RWPE1 (cell line): ENCODE measurements around the gene MORN3.

Source experiments
- CTCF ChIA-PET: fragments of 350-600 bp; sonication (Branson Sonifier 250); formaldehyde crosslinking; extraction: SDS; loops from one replicate; lab custom pipeline; 2021; lab: Yijun Ruan, JAX
- POLR2A ChIA-PET: fragments of 400-600 bp; formaldehyde crosslinking; extraction: SDS; loops from one replicate; lab custom pipeline; 2020; ENCODE audit warnings: antibody characterized with exemption; ENCODE audit not compliant: low non-redundant PET; lab: Yijun Ruan, JAX
- DNase-seq: peaks from one replicate; pipeline ENCODE4 v3.0.0; 2012; ENCODE audit warnings: low spot score
- H3K27ac ChIP-seq: fragments of 450-650 bp; 2 replicates; pipeline ENCODE4 v1.5.1; 2017
- TF ChIP-seq, protein P1 (sequence below): fragments of 450-650 bp; conservative IDR thresholded peaks from 2 replicates; pipeline ENCODE4 v1.5.1; 2017; ENCODE audit warnings: low read depth, mild to moderate bottlenecking

The MORN3 gene

GRCh38 chr12:121656122-121656521, 13.3 kb downstream of the MORN3 start:
- H3K27ac ChIP-seq = no peak overlapping the region
- DNase-seq = no peak
- TF ChIP-seq, protein P1, sequence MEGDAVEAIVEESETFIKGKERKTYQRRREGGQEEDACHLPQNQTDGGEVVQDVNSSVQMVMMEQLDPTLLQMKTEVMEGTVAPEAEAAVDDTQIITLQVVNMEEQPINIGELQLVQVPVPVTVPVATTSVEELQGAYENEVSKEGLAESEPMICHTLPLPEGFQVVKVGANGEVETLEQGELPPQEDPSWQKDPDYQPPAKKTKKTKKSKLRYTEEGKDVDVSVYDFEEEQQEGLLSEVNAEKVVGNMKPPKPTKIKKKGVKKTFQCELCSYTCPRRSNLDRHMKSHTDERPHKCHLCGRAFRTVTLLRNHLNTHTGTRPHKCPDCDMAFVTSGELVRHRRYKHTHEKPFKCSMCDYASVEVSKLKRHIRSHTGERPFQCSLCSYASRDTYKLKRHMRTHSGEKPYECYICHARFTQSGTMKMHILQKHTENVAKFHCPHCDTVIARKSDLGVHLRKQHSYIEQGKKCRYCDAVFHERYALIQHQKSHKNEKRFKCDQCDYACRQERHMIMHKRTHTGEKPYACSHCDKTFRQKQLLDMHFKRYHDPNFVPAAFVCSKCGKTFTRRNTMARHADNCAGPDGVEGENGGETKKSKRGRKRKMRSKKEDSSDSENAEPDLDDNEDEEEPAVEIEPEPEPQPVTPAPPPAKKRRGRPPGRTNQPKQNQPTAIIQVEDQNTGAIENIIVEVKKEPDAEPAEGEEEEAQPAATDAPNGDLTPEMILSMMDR = no peak
- CTCF ChIA-PET = no interaction called here
- POLR2A ChIA-PET = no interaction called here

DNA sequence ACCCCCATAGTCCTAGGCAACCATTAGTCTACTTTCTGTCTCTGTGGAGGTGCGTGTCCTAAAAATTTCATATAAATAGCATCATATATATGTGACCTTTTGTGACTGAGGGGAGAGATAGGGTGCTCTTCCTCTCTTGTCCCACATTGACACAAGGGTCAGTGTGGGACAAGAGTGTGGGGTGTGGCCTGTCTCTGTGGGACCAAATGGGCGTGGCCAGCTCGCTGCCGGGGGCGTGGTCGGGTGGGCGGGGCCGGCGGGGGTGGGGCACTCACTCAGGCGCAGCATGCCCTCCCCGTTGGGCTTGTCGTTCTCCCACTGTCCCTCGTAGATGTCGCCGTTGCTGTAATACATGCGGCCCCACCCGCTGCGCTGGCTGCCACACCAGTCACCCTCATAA, 15.5 kb downstream of the MORN3 start:
- POLR2A ChIA-PET = no interaction called here
- no peak overlapping the region for H3K27ac ChIP-seq
- TF ChIP-seq, protein P1 = no peak
- CTCF ChIA-PET = interaction anchor here (0.8 kb wide), 1 partner anchor 8 kb away, joined by 3 read pairs; no protein-coding TSS in a partner anchor
- no peak for DNase-seq

- POLR2A ChIA-PET = interaction anchor here (0.6 kb wide), 1 partner anchor 53 kb away, joined by 4 read pairs; no protein-coding TSS in a partner anchor
- CTCF ChIA-PET = interaction anchor here (0.8 kb wide), 1 partner anchor 9 kb away, joined by 3 read pairs; no protein-coding TSS in a partner anchor
- H3K27ac ChIP-seq = peak overlapping the region; percentile 55
- TF ChIP-seq, protein P1 = no peak
- DNase-seq = no peak
These were observed 16.5 kb downstream of the MORN3 start for GRCh38 chr12:121652767-121653497.

- ChIA-PET CTCF (interaction anchor here (0.5 to 0.8 kb wide), 2 partner anchors 17 to 125 kb away, joined by 3 to 4 read pairs; no protein-coding TSS in a partner anchor), POLR2A (interaction anchor here (0.5 kb wide), 1 partner anchor 26 kb away, joined by 6 read pairs; no protein-coding TSS in a partner anchor)
- TF ChIP-seq, protein P1 = no peak
- no peak for DNase-seq
- no peak overlapping the region for H3K27ac ChIP-seq
These were observed 18.1 kb downstream of the MORN3 start for GRCh38 chr12:121651320-121651719.

DNA sequence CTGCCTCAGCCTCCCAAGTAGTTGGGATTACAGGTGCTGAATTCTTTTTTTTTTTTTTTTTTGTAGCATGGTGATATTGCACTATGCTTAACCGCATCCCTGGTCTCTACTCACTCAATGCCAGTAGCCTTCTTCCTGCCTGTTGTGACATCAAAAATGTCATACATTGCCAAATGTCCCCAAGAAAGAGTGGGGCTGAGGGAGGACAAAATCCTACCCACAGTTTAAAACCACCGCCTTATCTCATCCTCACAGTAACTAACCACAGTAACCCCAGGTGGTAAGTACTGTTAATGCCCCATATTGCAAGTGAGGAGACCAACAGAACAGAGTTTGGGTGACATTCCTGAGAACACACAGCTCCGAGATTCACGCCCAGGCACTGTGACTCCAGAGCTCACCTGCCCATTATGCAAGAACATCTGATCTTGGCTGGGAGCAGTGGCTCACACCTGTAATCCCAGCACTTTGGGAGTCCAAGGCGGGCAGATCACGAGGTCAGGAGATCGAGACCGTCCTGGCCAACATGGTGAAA, 19.6 kb downstream of the MORN3 start:
- H3K27ac ChIP-seq = no peak overlapping the region
- no peak for DNase-seq
- TF ChIP-seq, protein P1 = no peak
- POLR2A ChIA-PET = no interaction called here
- CTCF ChIA-PET = no interaction called here

GRCh38 chr12:121649322-121649721, 20.1 kb downstream of the MORN3 start:
- ChIA-PET POLR2A (no interaction called here), CTCF (interaction anchor here (0.6 to 1.3 kb wide), 2 partner anchors 97 to 289 kb away, joined by 4 read pairs; no protein-coding TSS in a partner anchor)
- TF ChIP-seq, protein P1 = no peak
- H3K27ac ChIP-seq = peak overlapping the region; percentile 22; the same call in 1 of the 2 replicates
- DNase-seq = no peak
